Mesendoderm (in vitro differentiated cells): Measurements from ENCODE around the gene SDR39U1.
"Not testable (repeated sequence)": the region's sequence is repeated elsewhere in the genome, so short reads cannot be mapped to it uniquely, and the experiment has no call there.

ENCODE experiments used
- DNase-seq: peaks from one replicate; pipeline ENCODE4 v3.0.0; 2013
- H2AK5ac ChIP-seq: 2 replicates; pipeline ENCODE4 v1.6.1; 2013; ENCODE audit warnings: low read length, inconsistent platforms
- H2BK120ac ChIP-seq: 2 replicates; pipeline ENCODE4 v1.6.1; 2013; ENCODE audit warnings: low read depth, mild to moderate bottlenecking, low read length, moderate library complexity, mixed read lengths
- H2BK15ac ChIP-seq: replicated peaks from 2 replicates; pipeline ENCODE4 v1.6.1; 2013; ENCODE audit warnings: low read depth, mild to moderate bottlenecking, moderate library complexity
- H2BK5ac ChIP-seq: 2 replicates; pipeline ENCODE4 v1.6.1; 2013; ENCODE audit warnings: low read length, inconsistent platforms
- H3K18ac ChIP-seq: 2 replicates; pipeline ENCODE4 v1.6.1; 2013; ENCODE audit warnings: mild to moderate bottlenecking, low read length, mixed read lengths
- H3K23ac ChIP-seq: one replicate; pipeline ENCODE4 v1.6.1; 2013; ENCODE audit warnings: low read length
- H3K27ac ChIP-seq: 2 replicates; pipeline ENCODE4 v1.5.1; 2013; ENCODE audit warnings: low read depth, mild to moderate bottlenecking, inconsistent platforms, low read length, moderate library complexity
- H3K27me3 ChIP-seq: 2 replicates; pipeline ENCODE4 v1.6.1; 2013; ENCODE audit warnings: low read length, control low read depth, mild to moderate bottlenecking, inconsistent platforms; ENCODE audit not compliant: insufficient read depth, poor library complexity
- H3K36me3 ChIP-seq: 2 replicates; pipeline ENCODE4 v1.6.1; 2013; ENCODE audit warnings: low read length, inconsistent platforms; ENCODE audit not compliant: control insufficient read depth, insufficient read depth
- H3K4ac ChIP-seq: one replicate; pipeline ENCODE4 v1.6.1; 2013; ENCODE audit warnings: low read depth, mild to moderate bottlenecking, low read length, moderate library complexity
- H3K4me1 ChIP-seq: 2 replicates; pipeline ENCODE4 v1.6.1; 2013; ENCODE audit warnings: low read depth, low read length, inconsistent platforms; ENCODE audit not compliant: control insufficient read depth
- H3K4me2 ChIP-seq: 2 replicates; pipeline ENCODE4 v1.6.1; 2013; ENCODE audit warnings: low read length
- H3K4me3 ChIP-seq: 2 replicates; pipeline ENCODE4 v1.5.1; 2013; ENCODE audit warnings: mild to moderate bottlenecking, low read length
- H3K56ac ChIP-seq: one replicate; pipeline ENCODE4 v1.6.1; 2013; ENCODE audit warnings: low read length
- H3K79me1 ChIP-seq: 2 replicates; pipeline ENCODE4 v1.6.1; 2013; ENCODE audit warnings: low read length, inconsistent platforms
- H3K79me2 ChIP-seq: 2 replicates; pipeline ENCODE4 v1.6.1; 2013; ENCODE audit warnings: mild to moderate bottlenecking, low read length; ENCODE audit not compliant: control insufficient read depth, insufficient read depth
- H3K9ac ChIP-seq: 2 replicates; pipeline ENCODE4 v1.6.1; 2013; ENCODE audit warnings: low read length, inconsistent platforms
- H4K5ac ChIP-seq: one replicate; pipeline ENCODE4 v1.6.1; 2013; ENCODE audit warnings: low read length
- H4K8ac ChIP-seq: one replicate; pipeline ENCODE4 v1.6.1; 2013; ENCODE audit warnings: low read depth, mild to moderate bottlenecking, control low read depth, low read length, moderate library complexity
- WGBS: extraction: QIAGEN DNeasy Blood & Tissue Kit; methylation state at CpG from one replicate; pipeline ENCODE4 v1.1.7; 2013; ENCODE audit warnings: low lambda C conversion rate, missing lambda C conversion rate; ENCODE audit not compliant: insufficient coverage; ENCODE audit errors: extremely low coverage; 5-methylcytosine and 5-hydroxymethylcytosine counted together

SDR39U1 gene

GRCh38 chr14:24479999-24480398 is 37.4 kb upstream of the SDR39U1 start:
- not testable (repeated sequence) for H3K18ac ChIP-seq, H3K4me3 ChIP-seq, H4K5ac ChIP-seq, H2BK15ac ChIP-seq, H2BK5ac ChIP-seq, H3K27ac ChIP-seq, H3K36me3 ChIP-seq, H3K4me2 ChIP-seq, H2BK120ac ChIP-seq, H3K23ac ChIP-seq, H4K8ac ChIP-seq, H3K56ac ChIP-seq, H3K79me2 ChIP-seq, H3K4ac ChIP-seq, H3K27me3 ChIP-seq, H3K4me1 ChIP-seq, H3K9ac ChIP-seq, H2AK5ac ChIP-seq, H3K79me1 ChIP-seq
- no CpG with 5 or more reads among the region's 1 CpG for WGBS
- DNase-seq, result peak; percentile 16

- no CpG with 5 or more reads among the region's 4 CpGs for WGBS
- no peak overlapping the region for H3K4ac ChIP-seq
- no peak overlapping the region for H2BK15ac ChIP-seq
- no peak overlapping the region for H3K9ac ChIP-seq
- H3K4me3 ChIP-seq, result no peak overlapping the region
- H4K8ac ChIP-seq, result no peak overlapping the region
- no peak overlapping the region for H3K56ac ChIP-seq
- no peak overlapping the region for H2BK5ac ChIP-seq
- no peak for DNase-seq
- no peak overlapping the region for H3K4me2 ChIP-seq
- no peak overlapping the region for H2AK5ac ChIP-seq
- H3K18ac ChIP-seq, result no peak overlapping the region
- H3K79me1 ChIP-seq, result no peaks in the 10 kb centered on the region
- H3K36me3 ChIP-seq, result no peaks in the 10 kb centered on the region
- H3K23ac ChIP-seq, result no peak overlapping the region
- no peaks in the 10 kb centered on the region for H3K4me1 ChIP-seq
- H3K27me3 ChIP-seq, result no peaks in the 10 kb centered on the region
- no peak overlapping the region for H4K5ac ChIP-seq
- H3K27ac ChIP-seq, result no peak overlapping the region
- no peak overlapping the region for H2BK120ac ChIP-seq
- no peaks in the 10 kb centered on the region for H3K79me2 ChIP-seq
Measured at GRCh38 chr14:24475261-24475660, 32.7 kb upstream of the SDR39U1 start.

DNA sequence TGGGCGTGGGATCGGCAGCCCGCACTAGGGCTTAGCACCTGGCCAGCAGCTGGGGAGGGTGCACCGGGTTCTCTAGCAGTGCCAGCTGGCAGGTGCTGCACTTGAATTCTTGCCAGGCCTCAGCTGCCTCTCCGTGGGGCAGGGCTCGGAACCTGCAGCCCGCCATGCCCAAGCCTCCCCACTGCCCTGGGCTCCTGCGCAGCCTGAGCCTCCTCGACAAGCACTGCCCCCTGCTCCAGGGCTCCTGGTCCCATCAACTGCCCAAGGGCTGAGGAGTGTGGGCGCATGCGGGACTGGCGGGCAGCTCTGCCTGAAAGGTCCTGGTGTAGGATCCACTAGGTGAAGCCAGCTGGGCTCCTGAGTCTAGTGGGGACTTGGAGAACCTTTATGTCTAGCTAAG is 30.6 kb upstream of the SDR39U1 start:
- no peaks in the 10 kb centered on the region for H3K79me2 ChIP-seq
- H2BK5ac ChIP-seq, result no peak overlapping the region
- no peak overlapping the region for H3K56ac ChIP-seq
- H3K4me1 ChIP-seq, result no peaks in the 10 kb centered on the region
- WGBS, result no CpG with 5 or more reads among the region's 12 CpGs
- H3K23ac ChIP-seq, result no peak overlapping the region
- no peaks in the 10 kb centered on the region for H3K79me1 ChIP-seq
- no peak overlapping the region for H3K9ac ChIP-seq
- no peaks in the 10 kb centered on the region for H3K27me3 ChIP-seq
- no peak overlapping the region for H3K18ac ChIP-seq
- no peak overlapping the region for H2AK5ac ChIP-seq
- no peak overlapping the region for H3K4me2 ChIP-seq
- no peak overlapping the region for H3K4me3 ChIP-seq
- no peak overlapping the region for H2BK15ac ChIP-seq
- no peak overlapping the region for H2BK120ac ChIP-seq
- no peak overlapping the region for H3K27ac ChIP-seq
- no peak overlapping the region for H4K5ac ChIP-seq
- H3K4ac ChIP-seq, result no peak overlapping the region
- H4K8ac ChIP-seq, result no peak overlapping the region
- no peaks in the 10 kb centered on the region for H3K36me3 ChIP-seq
- DNase-seq, result no peak

GRCh38 chr14:24470450-24470849 is 27.9 kb upstream of the SDR39U1 start:
- H3K18ac ChIP-seq, H3K27ac ChIP-seq, H2BK15ac ChIP-seq, H3K9ac ChIP-seq, H3K4me3 ChIP-seq, H3K4me2 ChIP-seq, H3K79me1 ChIP-seq, H2AK5ac ChIP-seq, H4K5ac ChIP-seq, H3K23ac ChIP-seq, H3K4me1 ChIP-seq, H2BK120ac ChIP-seq, H3K36me3 ChIP-seq, H2BK5ac ChIP-seq, H3K4ac ChIP-seq, DNase-seq, H3K27me3 ChIP-seq, H3K56ac ChIP-seq, H4K8ac ChIP-seq, H3K79me2 ChIP-seq: not testable (repeated sequence)
- WGBS, result no CpG with 5 or more reads among the region's 2 CpGs

GRCh38 chr14:24465805-24466204 is 23.2 kb upstream of the SDR39U1 start:
- Histone ChIP-seq H3K4me3 (no peak overlapping the region), H3K27ac (no peak overlapping the region), H3K9ac (no peak overlapping the region), H3K23ac (no peak overlapping the region), H2BK120ac (no peak overlapping the region), H2AK5ac (no peak overlapping the region), H4K5ac (no peak overlapping the region), H3K4ac (no peak overlapping the region), H3K27me3 (no peaks in the 10 kb centered on the region), H2BK15ac (no peak overlapping the region), H3K4me1 (no peaks in the 10 kb centered on the region), H3K18ac (no peak overlapping the region), H2BK5ac (no peak overlapping the region), H3K79me2 (no peaks in the 10 kb centered on the region), H3K4me2 (no peak overlapping the region), H3K56ac (no peak overlapping the region), H3K36me3 (no peaks in the 10 kb centered on the region), H3K79me1 (no peaks in the 10 kb centered on the region), H4K8ac (no peak overlapping the region)
- no CpG with 5 or more reads among the region's 3 CpGs for WGBS
- DNase-seq, result no peak

DNA sequence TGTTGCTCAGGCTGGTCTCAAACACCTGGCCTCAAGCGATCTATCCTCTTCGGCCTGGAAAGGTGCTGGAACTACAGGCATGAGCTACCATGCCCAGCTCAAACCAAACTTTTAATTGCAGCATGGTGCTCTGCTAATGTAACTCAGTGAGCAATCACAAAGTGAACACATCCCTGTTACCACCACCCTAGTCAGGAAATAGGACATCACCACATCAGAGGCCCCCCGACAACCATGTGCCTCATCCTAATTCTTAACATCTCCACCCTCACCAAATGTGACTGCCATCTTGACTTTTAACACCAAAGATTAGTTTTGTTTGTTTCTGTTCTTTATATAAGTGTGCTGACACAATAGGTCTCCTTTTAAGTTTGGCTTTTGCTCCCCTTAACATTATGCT is 22.8 kb upstream of the SDR39U1 start:
- H3K79me2 ChIP-seq, result no peaks in the 10 kb centered on the region
- H4K8ac ChIP-seq, result no peak overlapping the region
- H2BK15ac ChIP-seq, result no peak overlapping the region
- H3K4me2 ChIP-seq, result no peak overlapping the region
- H3K27me3 ChIP-seq, result no peaks in the 10 kb centered on the region
- H3K9ac ChIP-seq, result no peak overlapping the region
- no peak overlapping the region for H2AK5ac ChIP-seq
- H4K5ac ChIP-seq, result no peak overlapping the region
- no peak overlapping the region for H2BK120ac ChIP-seq
- H3K27ac ChIP-seq, result no peak overlapping the region
- no peak overlapping the region for H3K4ac ChIP-seq
- no CpG with 5 or more reads among the region's 3 CpGs for WGBS
- no peak overlapping the region for H2BK5ac ChIP-seq
- H3K56ac ChIP-seq, result no peak overlapping the region
- no peaks in the 10 kb centered on the region for H3K36me3 ChIP-seq
- DNase-seq, result no peak
- H3K18ac ChIP-seq, result no peak overlapping the region
- no peak overlapping the region for H3K4me3 ChIP-seq
- H3K79me1 ChIP-seq, result no peaks in the 10 kb centered on the region
- no peaks in the 10 kb centered on the region for H3K4me1 ChIP-seq
- H3K23ac ChIP-seq, result no peak overlapping the region
